NCI-H2196 (cell line): ENCODE measurements around the gene CCT7.
A peak's percentile ranks its signal among the peaks of the same experiment; 100 is the strongest.
"Not testable (repeated sequence)": the region's sequence is repeated elsewhere in the genome, so short reads cannot be mapped to it uniquely, and the experiment has no call there.

Experiments used
- DNase-seq: peaks from one replicate; lab custom pipeline; 2025; ENCODE audit not compliant: unreplicated experiment; lab: John Stamatoyannopoulos, UW

CCT7 gene

DNA sequence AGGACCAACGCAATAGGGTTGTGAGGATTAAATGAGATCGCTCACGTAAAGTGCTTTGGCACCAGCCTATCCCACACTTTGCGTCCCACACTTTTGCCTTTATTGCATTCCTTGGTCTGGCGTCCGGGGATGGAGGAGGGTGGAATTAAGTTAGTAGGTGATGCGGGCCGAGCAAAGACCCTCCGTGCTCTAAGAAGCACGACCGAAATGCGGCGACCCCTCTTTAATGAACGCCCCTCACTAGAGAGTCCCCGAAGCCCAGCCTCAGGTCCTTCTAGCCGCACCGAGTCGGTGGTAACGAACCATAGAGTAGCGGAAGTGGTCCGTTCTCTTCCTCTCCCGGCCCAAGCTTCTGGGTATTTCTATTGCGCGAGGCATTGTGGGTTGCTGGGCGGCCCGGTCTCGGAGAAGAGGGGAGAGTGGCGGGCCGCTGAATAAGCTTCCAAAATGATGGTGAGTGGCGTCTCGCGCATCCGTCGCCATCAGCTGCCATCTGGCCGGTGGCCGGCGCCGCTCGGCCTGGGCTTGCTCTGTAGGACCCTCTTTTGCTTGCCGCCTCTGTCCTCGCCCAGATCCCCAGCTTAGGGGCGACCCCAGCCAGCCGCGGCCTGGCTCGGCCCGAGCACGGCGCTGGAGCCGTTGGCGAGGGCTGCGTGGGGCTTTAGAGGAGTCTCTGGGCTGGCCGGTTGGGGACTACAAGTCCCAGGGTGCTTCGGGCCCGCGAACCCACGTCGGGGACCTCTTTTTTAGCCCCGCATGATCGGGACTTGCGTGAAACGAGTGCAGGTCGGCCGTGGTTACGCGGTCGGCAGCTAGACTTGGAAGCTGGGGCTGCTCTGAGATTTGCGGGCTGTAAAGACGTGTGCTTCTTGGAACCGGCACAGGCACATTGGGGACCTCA lies at the start of gene CCT7:
TSS of gene CCT7 (plus strand) at position 377 of the 901 bp plus-strand sequence. CDS start at position 448, 71 bp downstream.
- peak; percentile 75 for DNase-seq

DNA sequence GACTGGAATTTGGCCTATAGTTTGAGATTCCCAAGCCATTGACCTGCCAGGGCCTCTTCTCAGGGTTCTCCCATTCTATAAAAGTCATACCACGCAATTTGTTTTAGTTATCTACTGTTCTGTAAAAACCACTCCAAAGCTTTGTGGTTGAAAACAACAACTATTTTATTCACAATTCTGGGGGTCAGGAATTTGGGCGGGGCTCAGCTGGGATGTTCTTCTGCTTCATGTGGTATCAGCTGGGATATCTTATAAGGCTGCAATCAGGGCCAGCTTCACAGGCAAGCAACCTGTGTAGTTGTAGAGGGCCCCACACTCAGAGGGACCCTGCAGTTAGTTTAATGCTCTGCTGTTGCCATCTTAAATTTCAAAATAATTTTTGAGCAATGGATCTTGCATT lies 48.1 kb upstream of the CCT7 start:
- DNase-seq = no peak

DNA sequence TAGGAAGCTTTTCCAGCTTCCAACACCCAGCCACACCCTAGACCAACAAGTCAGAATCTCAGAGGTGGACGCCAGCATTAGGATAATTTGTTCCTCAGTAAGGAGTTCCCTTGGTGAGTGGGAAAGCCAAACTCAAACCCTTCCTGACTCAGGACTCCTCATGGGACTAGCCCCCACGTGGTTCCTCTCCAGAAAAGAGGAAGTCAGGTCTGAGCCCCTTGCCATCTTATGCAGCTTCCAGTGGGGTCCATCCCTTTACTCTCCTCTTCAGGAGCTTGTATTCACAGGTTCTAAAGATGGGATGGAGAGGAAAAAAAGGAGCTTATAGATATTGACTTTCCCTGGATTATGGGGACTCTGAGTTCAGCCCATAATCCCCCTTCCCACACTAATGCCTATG lies 46.6 kb upstream of the CCT7 start:
- no peak for DNase-seq

DNA sequence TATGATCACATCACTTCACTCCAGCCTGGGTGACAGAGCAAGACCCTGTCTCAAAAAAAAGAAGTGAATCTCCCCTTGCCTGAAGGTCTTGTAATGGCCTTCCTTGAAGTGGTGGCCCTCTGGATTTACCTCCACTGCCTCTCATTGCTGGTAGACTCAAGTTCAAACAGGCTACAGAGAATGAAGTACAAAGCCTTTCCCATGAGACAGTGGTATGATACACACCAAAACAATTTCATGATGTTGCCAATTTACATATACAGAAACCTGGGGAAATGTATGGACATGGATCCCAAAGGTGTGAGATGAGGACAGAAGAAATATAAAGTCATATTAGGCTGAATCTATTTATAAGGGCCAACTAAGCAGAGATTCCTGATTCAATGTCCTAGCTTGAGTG lies 36.5 kb upstream of the CCT7 start:
- no peak for DNase-seq

DNA sequence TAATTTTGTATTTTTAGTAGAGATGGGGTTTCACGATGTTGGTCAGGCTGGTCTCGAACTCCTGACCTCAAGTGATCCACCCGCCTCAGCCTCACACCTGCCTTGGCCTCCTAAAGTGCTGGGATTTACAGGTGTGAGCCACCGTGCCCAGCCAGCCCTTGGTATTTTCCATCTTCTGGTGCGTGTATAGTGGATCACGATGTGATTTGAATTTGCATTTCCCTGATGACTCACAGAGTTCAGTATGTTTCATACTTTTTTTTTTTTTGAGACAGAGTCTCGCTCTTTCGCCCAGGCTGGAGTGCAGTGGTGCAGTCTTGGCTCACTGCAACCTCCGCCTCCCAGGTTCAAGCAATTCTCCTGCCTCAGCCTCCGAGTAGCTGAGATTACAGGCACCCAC lies 33.8 kb upstream of the CCT7 start:
- DNase-seq = not testable (repeated sequence)

DNA sequence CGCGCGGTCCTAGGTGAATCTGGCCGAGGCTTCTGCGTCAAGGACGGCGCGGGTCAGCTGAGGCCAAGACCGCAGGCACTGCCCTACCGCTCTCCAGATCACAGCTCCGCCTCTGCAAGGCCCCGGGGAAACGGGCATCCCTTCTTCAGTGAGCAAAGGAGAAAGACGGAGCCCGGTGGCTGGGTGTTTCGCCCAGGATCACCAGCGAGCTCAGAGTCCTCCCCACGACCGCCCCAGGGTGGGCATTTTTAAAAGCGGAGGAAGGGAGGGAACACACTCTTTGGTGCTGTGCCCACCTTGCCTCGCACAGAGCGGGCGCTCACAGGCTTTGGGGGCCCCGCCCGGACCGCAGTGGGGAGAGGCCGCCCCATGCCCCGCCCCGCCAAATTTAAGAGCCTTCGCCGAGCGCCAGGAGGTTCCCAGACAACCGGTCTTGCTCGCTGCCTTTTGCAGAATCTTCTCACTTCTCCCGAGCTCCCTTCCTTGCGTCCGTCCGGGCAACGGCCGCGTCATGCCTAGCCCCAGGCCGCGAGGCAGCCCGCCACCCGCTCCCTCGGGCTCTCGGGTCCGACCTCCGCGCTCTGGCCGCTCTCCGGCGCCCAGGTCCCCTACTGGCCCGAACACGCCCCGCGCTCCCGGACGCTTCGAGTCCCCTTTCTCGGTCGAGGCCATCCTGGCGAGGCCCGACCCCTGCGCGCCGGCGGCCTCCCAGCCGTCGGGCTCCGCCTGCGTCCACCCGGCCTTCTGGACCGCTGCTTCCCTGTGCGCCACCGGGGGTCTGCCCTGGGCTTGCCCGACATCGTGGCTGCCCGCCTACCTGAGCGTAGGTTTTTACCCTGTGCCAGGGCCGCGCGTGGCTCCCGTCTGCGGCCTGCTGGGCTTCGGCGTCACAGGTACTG lies 31.7 kb upstream of the CCT7 start, which contains the start of gene NOTO:
TSS of gene NOTO (plus strand) at position 419 of the 899 bp plus-strand sequence. CDS start at position 512, 93 bp downstream.
- peak; percentile 1 for DNase-seq

DNA sequence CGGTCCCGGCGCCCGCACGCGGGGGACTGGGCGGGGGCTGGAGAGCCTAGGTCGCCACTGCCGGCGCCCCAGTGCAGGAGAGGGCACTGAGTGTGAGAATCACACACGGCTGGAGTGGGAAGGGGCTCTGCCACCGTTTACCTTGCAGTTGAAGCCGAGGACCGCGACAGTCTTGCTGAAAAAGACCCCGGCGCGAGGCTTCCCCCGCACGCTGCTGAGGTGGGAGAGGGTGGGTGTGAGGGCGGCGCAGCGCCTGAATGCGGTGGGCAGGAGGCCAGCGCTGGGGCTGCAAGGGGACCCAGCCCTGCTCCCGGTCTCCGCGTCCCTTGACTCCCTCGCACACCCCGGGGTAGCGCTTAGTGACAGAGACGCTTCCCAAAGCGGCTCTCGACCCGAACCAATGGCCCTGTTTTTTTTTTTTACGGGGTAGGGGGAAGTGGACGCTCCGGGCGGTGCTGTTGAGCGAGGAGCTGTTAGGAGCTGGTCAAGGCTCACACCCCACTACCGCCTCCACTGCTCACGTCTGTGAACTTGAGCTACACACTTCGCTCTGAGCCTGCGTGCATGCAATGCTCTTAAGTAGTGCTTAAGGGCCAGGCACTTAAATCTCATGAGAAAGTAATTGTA lies 30.9 kb upstream of the CCT7 start:
- no peak for DNase-seq

DNA sequence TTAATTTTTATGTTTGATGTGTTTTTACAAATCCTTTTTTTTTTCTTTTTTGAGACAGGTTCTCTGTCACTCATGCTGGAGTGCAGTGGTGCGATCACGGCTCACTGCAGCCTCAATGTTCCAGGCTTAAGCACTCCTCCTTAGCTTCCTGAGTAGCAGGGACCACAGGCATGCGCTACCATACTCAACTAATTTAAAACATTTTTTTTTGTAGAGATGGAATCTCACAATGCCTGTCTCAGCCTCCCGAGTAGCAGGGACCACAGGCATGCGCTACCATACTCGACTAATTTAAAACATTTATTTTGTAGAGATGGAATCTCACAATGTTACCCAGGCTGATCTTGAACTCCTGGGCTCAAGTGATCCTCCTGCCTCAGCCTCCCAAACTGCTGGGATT lies 28.5 kb upstream of the CCT7 start:
- no peak for DNase-seq

DNA sequence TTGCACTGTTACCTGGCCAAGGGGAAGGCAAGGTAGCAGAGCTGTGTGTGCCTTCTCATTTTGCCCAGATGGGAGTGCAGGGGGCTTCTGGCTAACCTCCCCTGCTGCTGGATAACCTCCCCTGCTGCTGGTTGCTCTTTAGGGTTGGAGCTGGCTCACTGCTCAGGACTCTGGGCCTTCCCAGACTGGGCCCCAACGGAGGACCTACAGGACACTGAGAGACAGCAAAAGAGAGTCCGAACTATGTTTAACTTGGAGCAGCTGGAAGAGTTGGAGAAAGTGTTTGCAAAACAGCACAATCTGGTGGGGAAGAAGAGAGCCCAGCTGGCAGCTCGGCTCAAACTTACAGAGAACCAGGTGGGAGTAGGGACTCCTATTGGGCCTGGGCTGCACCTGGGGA lies 25.9 kb upstream of the CCT7 start:
- no peak for DNase-seq

DNA sequence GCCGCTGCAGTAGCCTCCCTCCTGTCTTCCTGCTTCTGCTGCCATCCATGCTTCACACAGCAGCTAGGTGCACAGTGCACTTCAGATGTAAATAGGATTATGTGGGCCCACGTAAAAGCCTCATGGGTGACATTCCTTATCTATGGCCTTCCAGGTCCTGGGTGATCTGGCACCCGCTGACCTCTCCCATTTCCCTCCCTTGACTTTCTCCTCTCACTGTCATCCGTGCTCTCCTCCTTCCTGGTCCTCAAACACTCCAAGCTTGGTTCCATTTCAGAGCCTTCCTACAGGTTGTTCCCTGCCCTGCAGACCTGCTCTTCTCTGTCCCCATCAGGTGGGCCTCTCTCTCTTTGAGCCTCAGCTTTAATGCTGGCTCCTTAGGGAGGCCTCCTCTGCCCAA lies 24.1 kb upstream of the CCT7 start:
- no peak for DNase-seq

DNA sequence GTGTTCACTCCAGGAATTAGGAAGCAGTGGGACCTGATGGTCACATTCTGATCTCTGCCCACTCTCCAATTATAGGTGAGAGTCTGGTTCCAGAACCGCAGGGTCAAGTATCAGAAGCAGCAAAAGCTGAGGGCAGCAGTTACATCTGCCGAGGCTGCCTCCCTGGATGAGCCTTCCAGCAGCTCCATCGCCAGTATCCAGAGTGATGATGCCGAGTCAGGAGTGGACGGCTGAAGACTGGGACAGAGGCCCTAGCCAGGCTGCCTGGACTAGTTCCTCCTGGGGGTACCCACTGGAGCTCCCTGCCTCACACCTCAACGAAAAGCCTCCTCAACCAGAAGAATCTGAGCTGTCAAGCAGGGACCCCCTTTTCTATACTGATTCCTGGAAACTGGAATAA lies 23.4 kb upstream of the CCT7 start:
- no peak for DNase-seq

DNA sequence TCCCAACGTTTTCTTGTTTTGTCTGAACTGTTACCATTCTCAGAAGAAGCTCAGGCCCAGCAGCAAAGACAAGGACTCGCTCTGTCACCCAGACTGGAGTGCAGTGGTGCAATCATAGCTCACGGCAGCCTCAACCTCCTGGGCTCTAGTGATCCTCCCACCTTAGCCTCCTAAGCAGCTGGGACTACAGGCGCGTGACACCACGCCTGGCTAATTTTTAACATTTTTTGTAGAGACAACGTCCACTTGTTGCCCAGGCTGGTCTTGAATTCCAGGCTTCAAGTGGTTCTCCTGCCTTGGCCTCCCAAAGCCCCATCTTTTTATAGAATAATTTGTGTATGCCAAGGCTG lies 22.0 kb upstream of the CCT7 start:
- DNase-seq = no peak

DNA sequence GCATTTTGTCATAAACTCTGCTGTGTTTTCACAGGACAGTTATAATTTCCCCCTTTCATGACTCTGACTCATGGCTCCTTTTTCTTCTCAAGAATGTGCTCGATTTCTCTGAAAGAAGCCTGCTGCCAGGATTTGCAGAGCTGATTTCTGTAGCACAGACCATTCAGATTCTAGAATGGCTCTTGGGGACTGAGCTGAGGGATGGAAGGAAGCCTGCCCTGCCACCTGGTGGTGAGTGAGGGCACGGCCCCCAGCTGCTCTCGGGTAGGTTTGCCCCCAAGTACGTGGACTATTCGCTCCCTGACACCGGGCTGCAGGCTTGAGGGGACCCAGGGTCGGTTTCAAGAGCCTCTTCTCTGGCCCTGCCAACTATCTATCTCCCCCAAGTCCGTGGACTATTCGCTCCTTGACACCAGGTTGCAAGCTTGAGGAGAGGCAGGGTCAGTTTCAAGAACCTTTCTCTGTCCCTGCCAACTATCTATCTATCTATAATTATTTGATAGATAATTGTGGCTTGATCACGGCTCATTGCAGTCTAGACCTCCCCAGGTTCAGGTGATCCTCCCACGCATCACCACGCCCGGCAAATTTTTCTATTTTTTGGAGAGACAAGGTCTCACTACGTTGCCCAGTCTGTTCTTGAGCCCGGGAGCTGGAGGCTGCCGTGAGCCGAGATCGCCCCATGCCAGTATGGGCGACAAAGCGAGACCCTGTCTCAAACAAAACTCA lies 21.5 kb upstream of the CCT7 start:
- peak; percentile 47 for DNase-seq

DNA sequence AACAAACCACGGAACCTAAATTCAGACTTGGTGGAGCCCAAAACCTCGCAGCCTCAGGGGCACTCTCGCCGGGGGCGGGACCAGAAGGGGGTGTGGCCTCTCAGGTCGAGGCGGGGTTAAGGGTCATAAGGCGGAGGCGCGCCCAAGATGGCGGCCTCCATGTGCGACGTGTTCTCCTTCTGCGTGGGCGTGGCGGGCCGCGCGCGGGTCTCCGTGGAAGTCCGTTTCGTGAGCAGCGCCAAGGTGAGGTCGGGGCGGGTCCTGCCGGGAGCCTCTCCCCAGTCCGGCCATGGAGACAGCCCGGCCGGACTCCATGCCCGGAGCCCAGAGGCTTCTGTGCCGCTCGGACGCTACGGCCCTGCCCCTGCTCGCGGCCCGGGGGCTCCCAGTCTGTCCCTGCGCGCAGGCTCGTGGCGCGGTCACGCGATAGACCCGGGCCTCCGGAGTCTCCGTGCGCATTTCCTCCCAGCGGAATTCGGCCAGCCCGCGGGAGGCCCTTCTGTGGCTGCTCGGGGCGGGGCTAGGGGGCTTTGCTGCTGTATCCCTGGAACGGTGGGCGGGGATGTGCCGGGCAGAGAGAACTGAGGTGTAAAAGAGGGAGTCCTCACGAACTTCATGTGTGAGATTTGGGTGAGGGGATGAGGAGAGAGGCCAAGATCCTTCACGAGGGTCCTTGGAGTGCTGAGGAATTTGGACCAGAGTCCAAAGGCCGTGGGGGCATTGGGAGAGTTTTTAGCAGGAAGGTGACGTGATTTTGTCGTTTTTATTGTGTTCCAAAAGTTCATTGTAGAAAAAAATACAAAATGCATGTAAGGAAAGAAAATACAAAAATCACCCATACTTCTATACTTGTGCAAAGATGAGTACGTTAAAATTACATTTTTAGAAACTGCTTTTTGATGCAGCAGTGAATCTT lies 19.7 kb upstream of the CCT7 start, which contains the start of gene SMYD5:
TSS of gene SMYD5 (plus strand) at position 126 of the 916 bp plus-strand sequence. CDS start at position 148, 22 bp downstream.
- peak; percentile 66 for DNase-seq

DNA sequence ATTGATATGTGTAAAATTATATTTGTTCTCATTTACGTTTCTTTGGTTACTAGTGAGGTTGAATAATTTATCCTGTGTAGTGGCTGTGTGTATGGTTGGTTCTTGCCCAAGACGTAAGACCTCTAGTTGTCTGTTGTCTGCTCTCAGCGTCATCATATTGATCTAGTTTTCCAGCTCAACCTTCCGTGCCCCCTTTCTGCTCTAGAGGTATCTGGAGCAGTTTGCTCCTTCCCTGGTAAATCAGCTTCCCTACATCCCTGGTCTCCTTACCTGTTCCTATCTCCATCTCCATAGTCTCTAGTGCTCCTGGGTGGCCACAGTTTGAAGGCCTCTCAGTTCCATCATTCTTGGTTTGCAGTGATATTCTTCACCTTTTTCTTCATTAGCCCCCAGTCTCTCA lies 18.9 kb upstream of the CCT7 start:
- no peak for DNase-seq

DNA sequence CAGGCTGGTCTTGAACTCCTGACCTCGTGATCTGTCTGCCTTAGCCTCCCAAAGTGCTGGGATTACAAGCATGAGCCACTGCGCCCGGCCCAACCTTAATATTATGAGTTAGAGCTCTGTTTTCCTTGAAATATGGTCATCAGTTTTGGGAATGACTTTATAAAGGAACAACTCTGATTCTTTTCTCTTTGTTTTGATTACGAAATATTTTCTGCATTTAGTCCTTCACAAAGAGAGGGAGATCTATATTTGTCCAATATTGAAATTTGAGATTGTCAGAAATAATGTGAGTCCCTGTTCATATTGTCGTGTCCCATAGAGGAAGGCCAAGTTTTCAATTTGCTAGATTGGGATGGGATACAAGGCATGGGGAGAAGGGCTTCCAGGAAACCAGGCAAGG lies 16.9 kb upstream of the CCT7 start:
- DNase-seq = no peak

DNA sequence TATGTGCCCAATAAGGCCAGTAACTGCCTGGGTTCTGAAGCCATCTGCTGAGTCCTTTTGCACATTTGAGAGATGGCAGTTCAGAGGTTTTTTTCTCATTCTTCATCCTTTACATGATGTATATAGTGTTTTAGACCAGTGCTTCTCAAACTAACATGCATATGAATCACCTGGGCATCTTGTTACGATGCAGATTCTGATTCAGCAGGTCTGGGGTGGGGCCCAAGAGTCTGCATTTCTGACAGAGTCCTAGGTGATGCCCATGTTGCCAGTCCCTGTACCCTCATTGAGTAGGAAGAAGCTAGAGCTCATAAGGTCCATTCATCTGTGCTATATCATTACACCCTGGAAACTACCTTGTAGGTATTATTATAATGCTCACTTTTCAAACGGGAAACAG lies 16.3 kb upstream of the CCT7 start:
- DNase-seq = no peak

DNA sequence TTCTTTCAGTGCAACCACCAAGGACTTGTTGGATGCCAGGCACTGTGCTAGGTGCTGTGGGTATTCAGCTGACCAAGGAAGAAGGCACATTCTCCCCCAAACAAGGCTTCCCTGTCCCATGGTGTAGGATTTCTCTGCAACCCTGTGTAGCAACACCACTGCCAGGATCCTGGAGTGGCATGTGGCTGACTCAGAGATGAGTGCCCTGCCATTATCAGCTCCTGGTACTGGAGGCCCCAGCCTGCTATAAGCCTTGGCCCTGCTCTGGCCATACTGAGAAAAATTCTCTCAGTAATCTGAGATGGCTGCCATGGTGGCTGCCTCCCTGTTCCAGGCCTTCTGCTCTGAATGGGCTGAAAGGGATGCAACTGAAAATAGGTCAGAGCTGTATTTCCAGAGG lies 15.8 kb upstream of the CCT7 start:
- DNase-seq = no peak

DNA sequence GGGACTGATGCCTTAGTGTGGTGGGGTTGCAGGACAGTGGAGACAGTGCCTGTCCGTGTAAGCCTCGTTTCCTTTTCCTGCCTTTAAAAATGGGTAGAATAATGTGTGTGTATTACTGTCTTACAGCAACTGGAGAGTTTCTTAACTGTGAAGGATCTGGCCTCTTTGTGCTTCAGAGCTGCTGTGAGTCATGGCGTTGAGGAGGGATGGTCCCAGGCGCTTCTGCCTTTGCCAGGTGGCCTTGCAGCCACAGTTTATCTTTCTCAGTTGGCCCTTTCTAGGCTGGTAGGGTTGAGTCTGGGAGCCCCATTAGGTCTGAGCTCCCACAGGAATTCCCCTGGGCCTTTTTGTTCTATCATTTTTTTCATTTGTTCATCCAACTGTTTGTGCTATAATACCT lies 10.3 kb upstream of the CCT7 start:
- DNase-seq = no peak
